ENCODE data around the gene SH2D2A.

SH2D2A gene

DNA sequence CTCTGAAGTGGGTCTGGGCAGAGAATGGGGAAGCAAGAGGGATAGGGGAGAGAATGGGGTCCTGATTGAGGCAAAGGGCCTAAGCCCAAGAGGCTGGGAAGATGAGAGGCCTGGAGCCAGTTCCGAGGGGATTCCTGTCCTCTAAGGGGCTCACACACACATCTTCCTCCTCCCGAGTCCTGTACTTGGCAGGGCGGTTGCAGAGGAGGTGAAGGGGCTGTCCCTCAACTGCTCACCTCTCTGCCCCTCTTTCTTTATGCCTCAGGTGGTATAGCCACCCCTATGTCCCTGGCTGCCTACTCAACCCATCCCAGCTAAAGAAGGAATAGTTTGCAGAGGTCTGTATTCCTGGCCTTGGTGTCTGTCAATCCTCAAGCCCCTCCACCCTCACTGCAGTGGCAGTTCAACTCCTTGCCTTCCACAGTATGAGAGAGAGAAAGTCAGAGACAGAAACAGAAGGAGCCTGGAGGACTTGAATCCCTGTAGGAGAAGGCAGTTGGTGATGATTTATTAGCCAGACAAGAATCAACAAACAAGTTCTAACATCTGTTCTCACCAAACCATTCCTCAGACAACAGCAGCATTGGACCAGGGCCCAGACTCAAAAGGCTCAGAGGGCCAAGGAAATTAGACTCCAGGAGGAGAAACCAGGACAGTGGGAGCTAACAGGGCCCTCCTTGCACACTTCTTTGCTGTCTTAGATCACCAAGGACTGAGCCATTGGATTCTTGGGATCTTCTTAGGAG lies 10.7 kb downstream of the SH2D2A start:
- DNase-seq (ENCODE audit: low read depth in 1 of 2, low spot score in 1 of 2): no peak

- no peak for DNase-seq (ENCODE audit: low read depth in 1 of 2, low spot score in 1 of 2)
Measured at GRCh38 chr1:156804572-156805243, 11.9 kb downstream of the SH2D2A start.

DNA sequence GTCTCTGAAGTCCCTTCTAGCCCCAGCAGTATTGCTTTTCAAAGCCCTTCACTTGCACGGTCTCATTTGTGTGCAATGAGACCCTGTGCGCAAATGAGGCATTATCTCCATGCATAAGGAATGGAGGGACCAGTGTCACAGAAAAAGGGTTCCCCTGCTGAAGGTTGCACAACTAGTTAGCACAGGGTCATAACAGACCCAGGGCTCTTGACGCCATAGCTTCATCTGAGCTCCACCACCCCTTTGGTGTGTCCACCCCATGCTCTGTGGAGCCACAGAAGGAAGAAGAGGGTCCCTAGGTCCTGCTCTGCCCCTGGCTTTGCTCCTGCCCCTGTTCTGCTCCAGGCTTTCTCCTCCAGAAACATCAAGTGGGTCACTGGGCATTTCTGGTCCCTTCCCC lies 12.6 kb downstream of the SH2D2A start:
- no peak for DNase-seq (ENCODE audit: low read depth in 1 of 2, low spot score in 1 of 2)

DNA sequence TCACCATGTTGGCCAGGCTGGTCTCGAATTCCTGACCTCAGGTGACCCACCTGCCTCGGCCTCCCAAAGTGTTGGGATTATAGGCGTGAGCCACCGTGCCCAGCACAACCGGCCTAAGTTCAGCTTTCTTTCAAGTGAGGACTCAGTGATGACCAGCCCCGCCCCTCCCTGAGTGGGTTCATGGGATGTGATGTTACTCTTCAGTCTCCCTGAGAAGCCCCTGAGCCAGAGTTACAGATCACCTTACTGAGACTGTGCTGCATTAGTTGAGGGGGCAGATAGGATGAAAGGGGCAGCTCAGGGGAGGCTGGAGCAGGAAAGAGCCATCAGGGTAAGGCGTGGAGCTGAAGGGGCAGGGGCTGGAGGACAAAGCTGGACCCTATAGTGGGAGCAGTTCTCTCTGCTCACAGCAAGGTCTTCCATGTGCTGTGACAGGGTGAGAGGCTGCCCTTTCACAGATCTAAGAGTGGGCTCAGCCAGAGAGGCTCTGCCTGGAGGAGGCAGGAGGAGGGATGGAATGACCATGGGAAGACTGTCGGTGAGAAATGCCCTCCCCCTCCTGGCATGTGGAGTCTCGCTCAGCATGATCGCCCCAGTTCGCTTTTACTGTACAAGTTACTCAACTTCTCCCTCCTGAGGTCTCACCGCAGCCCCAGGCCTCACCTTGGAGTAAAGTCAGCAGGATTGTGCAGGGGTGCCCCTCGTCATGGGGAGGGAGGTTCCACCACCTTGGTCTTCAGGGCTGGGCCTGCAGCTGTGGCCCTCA lies 13.4 kb downstream of the SH2D2A start:
- no peak for DNase-seq (ENCODE audit: low read depth in 1 of 2, low spot score in 1 of 2)

DNA sequence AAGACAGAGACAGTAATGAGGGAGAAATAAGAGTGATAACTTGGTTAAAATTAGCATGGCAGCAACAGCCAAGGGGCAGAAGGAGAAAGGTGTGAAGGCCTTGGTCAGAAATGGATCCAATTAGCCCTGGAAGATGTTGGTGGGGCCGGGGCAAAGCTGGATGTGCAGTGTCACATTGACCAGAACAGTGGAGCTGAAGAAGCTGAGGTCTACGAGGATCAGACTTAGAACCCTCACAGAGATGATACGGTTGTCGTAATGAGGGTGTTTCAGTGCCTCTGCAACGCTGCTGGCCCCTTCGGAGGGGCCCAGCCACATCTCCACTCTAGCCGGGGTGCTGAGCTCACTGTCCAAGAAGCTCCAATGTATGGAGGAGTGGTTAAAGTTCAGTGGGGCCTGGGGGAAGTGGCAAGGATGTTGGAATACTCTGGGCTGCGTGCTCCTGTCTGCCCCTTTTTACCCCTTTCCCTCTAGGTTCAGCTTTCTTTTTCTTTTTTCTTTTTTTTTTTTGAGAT lies 14.2 kb downstream of the SH2D2A start:
- no peak for DNase-seq (ENCODE audit: low read depth in 1 of 2, low spot score in 1 of 2)

DNA sequence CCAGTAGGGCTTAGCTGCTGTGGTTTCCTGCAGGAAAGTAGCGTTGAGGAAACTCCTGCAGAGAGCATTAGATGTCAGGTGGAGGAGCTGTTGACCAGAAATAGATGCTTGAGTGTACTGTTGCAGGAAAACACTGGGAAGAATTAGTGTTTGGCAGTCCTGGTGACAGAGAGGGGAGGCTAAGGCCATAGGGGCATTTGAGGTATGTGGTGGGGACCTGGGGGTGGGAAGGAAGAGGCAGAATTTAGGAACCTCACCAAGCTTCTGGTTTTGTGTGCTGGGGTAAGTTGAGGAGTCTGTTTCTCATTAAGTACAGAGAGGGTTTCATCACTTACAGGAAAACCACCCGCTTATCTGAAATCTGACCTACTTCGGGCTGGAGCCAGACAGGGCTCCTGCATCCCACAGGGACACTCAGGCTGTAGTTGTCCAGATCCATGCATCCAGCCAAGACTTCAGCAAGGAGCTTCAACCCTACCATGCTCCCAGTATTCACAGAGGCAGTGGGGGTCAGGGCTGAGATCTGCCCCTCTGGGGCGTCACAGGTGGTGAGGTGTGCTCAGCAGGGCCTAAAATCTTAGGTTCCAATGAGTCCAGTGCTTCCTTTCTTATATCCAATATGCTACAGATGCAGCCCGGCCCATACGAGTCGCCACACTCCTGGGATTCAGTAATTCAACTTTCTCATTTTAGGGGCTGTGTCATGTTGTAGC lies 15.1 kb downstream of the SH2D2A start:
- DNase-seq (ENCODE audit: low read depth in 1 of 2, low spot score in 1 of 2): no peak

DNA sequence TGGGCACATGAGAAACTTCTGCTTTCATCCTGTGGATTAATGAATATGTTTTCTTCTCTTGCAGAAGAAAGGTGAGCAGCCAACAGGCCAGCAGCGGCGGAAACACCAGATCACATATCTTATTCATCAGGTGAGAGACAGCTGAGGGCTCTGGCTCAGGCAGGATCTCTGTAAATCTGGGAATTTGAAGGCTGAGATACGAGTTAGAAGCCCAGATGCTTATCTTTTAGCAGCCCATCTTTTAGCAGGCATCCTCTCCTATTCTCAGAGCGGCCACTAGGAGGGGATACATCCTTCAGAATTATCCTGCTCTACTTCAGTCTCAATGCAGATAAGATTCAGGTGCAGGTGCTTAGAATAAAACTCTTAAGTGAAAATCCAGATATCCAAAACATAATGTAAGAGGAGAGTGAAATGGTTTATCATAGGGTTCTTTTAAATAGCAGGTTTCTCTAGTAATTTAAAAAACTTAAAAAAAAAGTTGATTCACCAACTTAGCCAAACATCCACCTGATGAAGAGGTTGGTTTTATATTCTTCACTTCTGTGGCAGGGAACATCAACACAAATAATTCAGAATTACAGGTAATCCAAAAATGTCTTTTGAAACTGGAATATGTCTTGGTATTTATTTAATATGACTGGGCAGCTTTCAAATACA lies 19.3 kb downstream of the SH2D2A start:
- no peak for DNase-seq (ENCODE audit: low read depth in 1 of 2, low spot score in 1 of 2)

DNA sequence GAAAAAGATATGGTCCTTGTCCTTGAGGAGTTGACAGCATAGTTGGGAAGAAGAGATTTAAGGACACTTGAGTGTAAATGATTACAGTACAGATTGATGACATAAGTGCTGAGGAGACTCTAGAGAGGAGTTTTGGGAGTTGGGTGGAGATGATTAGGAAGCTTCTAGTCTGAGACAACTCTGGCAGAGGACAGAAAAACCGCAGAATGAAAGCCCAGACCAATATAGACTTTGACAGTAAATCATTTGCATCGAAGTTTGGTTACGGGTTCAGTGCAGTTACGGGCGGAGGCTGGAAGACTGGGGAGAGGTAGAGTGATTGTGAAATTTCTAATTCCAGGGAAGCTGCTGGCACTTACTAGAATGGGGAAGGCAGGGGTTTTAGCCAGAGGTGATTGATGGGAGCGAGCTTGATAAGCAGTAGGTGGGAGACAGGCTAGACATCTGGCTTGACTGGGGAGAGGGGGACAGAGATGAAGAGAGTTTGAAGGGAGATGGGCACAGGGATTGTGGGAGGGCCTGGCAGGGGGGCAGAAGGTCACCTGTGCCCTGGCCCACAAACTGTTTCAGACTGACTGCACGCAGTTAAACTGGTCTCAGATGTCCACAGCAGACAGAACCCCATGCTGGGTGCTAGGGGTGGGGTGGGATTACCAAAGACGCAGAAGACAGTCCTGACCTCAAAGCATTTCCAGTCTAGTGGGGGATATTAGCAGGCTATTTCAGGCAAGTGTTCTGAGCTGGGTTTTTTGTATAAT lies 20.1 kb downstream of the SH2D2A start:
- DNase-seq (ENCODE audit: low read depth in 1 of 2, low spot score in 1 of 2): no peak

- DNase-seq (ENCODE audit: low read depth in 1 of 2, low spot score in 1 of 2): no peak
Measured at GRCh38 chr1:156795787-156796186, 20.9 kb downstream of the SH2D2A start.

- DNase-seq (ENCODE audit: low read depth in 1 of 2, low spot score in 1 of 2): no peak
Measured at GRCh38 chr1:156795374-156795733, 21.3 kb downstream of the SH2D2A start.

- no peak for DNase-seq (ENCODE audit: low read depth in 1 of 2, low spot score in 1 of 2)
Measured at GRCh38 chr1:156794506-156795373, 21.9 kb downstream of the SH2D2A start.

DNA sequence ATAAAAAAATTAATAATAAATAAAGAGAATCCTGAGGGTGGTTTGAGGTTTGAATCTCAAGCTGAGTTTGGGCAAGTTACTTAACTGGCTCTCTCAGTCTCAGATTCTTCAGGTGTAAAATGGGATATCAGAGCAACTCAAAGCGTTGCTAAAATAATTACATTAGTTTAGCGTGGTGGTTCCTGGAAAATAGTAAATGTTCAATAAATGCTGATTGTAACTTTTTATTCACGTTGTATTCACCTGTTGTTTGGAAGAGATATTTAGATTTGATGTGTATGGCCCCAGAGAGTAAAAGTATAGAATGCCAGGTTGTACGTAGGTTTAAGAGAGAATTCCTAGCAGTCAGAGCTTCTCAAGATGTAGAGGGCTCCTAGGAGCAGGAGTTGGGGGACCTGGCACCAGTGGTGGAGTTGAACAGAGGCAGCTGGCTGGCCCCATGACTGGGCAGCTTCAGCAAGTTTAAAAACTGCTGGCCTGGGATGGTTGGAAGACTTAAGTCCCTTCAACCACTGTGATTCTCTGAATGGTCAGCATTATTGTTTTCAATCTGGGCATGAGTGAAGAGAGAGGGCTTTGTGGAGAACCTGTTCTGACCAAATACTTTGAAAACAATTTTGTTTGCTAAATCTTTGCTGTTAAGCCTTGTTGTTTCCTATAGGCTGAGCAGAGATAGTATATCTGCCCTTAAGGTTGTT lies 26.9 kb downstream of the SH2D2A start:
- no peak for DNase-seq (ENCODE audit: low read depth in 1 of 2, low spot score in 1 of 2)

GRCh38 chr1:156788136-156788535 lies 28.5 kb downstream of the SH2D2A start:
- no peak for DNase-seq (ENCODE audit: low read depth in 1 of 2, low spot score in 1 of 2)

- no peak for DNase-seq (ENCODE audit: low read depth in 1 of 2, low spot score in 1 of 2)
Measured at GRCh38 chr1:156786640-156787039, 30.0 kb downstream of the SH2D2A start.

DNA sequence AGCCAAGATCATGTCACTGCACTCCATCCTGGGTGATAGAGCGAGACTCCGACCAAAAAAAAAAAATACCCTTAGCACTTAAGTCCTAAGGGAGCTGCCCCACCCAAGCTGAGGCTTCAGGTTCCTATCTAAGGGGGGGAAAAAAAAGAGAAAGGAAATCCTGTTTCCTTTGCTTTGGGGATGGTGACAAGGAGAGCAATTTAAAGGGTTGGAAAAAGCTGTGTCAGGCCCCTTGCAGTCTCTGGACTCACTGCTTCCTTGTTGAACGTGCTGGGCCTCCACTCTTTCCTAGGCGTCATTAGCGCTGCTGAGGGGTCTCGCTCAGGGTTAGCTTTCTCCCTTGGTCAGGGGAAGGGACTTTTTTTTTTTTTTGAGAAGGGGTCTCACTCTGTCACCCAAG lies 31.2 kb downstream of the SH2D2A start:
- DNase-seq (ENCODE audit: low read depth in 1 of 2, low spot score in 1 of 2): no peak

- DNase-seq (ENCODE audit: low read depth in 1 of 2, low spot score in 1 of 2): no peak
Measured at GRCh38 chr1:156781585-156782186, 35.0 kb downstream of the SH2D2A start.

GRCh38 chr1:156777573-156777972 lies 39.1 kb downstream of the SH2D2A start:
- no peak for DNase-seq (ENCODE audit: low read depth in 1 of 2, low spot score in 1 of 2)

DNA sequence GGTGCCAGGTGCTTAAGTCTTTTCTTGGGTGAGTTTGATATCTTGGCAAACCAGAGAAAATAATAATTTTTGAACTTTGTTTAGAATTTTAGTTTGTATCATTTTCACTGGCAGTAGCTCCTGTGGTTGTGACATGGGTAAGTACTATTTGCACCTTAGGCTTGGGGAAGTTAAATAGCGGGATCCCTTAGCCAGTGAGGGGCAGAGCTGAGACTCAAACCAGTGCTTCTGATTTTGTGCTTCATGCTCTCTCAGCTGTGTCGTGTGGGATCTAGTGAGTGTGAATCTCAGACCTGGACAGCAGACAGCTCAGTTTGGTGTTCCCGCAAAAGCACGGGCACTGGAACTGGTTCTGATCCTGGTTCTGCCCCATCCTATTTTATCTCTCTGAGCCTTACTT lies 39.7 kb downstream of the SH2D2A start:
- DNase-seq (ENCODE audit: low read depth in 1 of 2, low spot score in 1 of 2): no peak

Measured in stimulated activated CD4-positive, alpha-beta T cell treated with anti-CD3 and anti-CD28 coated beads, Interleukin-15, amount 100 ng/mL, for 1 hour (primary cell).